NCI-H2227 treated with DMSO at 0.1 percent for 48 hours (cell line): Measurements from ENCODE around the gene SPATA45.

Experiments
- DNase-seq: peaks from one replicate; lab custom pipeline; 2025; lab: John Stamatoyannopoulos, UW

The SPATA45 gene

GRCh38 chr1:212780759-212781158 lies 66.7 kb downstream of the SPATA45 start:
- no peak for DNase-seq
